CD14-positive monocyte (primary cell): ENCODE measurements around the gene FASN. TPM values are rescaled to one million over a fixed set of nuclear protein-coding genes. Genes with fewer than 3 reads are reported as not detected.

Source experiments
- DNase-seq, 3 donors: peaks; one replicate each; pipeline ENCODE4 v3.0.0-alpha.2; 2011 to 2022
- H2AFZ ChIP-seq: 2 replicates; pipeline ENCODE4 v1.6.0; 2012; ENCODE audit warnings: mild to moderate bottlenecking, low read depth, low read length, inconsistent platforms; ENCODE audit not compliant: insufficient read depth, poor library complexity, severe bottlenecking
- H3K27ac ChIP-seq, 2 donors: 1 replicate in 1 of 2; 2 replicates in 1 of 2; pipeline ENCODE4 v1.5.1; 2012 to 2013; ENCODE audit warnings: low read length in 2 of 2, control low read depth in 1 of 2, inconsistent platforms in 1 of 2, low read depth in 1 of 2, mild to moderate bottlenecking in 1 of 2
- H3K27me3 ChIP-seq, 2 donors: one replicate each; pipeline versions ENCODE4 v1.6.0 to v1.6.1; 2011 to 2013; ENCODE audit warnings: low read length in 2 of 2; ENCODE audit not compliant: control insufficient read depth in 2 of 2, insufficient read depth in 2 of 2
- H3K36me3 ChIP-seq, 2 donors: replicated peaks in 1 of 2; 1 replicate in 1 of 2; 2 replicates in 1 of 2; pipeline versions ENCODE4 v1.5.1 to v1.6.1; 2012 to 2013; ENCODE audit warnings: low read length in 2 of 2, control low read depth in 1 of 2, inconsistent platforms in 1 of 2, mild to moderate bottlenecking in 1 of 2; ENCODE audit not compliant: insufficient read depth in 2 of 2, control insufficient read depth in 1 of 2
- H3K4me1 ChIP-seq, 2 donors: 1 replicate in 1 of 2; 2 replicates in 1 of 2; pipeline versions ENCODE4 v1.5.1 to v1.6.1; 2012 to 2013; ENCODE audit warnings: low read length in 2 of 2, control low read depth in 1 of 2, inconsistent platforms in 1 of 2, mild to moderate bottlenecking in 1 of 2, moderate library complexity in 1 of 2; ENCODE audit not compliant: insufficient read depth in 2 of 2, control insufficient read depth in 1 of 2
- H3K4me2 ChIP-seq: replicated peaks from 2 replicates; pipeline ENCODE3; 2012; ENCODE audit warnings: low read length, moderate library complexity, mild to moderate bottlenecking; ENCODE audit not compliant: poor library complexity, severe bottlenecking; ENCODE audit errors: extremely low read depth
- H3K4me3 ChIP-seq, 3 experiments: fragments of 200-600 bp in 1 of 3; sonication (generic) in 1 of 3; replicated peaks in 1 of 3; 1 replicate in 2 of 3; 2 replicates in 1 of 3; pipeline ENCODE4 v1.5.1; 2011 to 2013; ENCODE audit warnings: low read length in 3 of 3, mild to moderate bottlenecking in 3 of 3, control low read depth in 2 of 3, low read depth in 2 of 3, inconsistent platforms in 1 of 3, moderate library complexity in 1 of 3
- H3K79me2 ChIP-seq: 2 replicates; pipeline ENCODE4 v1.6.0; 2012; ENCODE audit warnings: mild to moderate bottlenecking, control low read depth, inconsistent platforms, low read length, moderate library complexity; ENCODE audit not compliant: insufficient read depth
- H3K9ac ChIP-seq: 2 replicates; pipeline ENCODE4 v1.6.0; 2017; ENCODE audit warnings: low read length, mild to moderate bottlenecking; ENCODE audit not compliant: insufficient read depth, poor library complexity, severe bottlenecking
- H3K9me3 ChIP-seq, 2 donors: replicated peaks in 1 of 2; 1 replicate in 1 of 2; 2 replicates in 1 of 2; pipeline versions ENCODE4 v1.5.1 to v1.6.1; 2012 to 2013; ENCODE audit warnings: low read length in 2 of 2, control low read depth in 1 of 2; ENCODE audit not compliant: control insufficient read depth in 1 of 2, insufficient read depth in 1 of 2
- H4K20me1 ChIP-seq: 2 replicates; pipeline ENCODE4 v1.6.0; 2012; ENCODE audit warnings: mild to moderate bottlenecking, low read length, control low read depth, moderate library complexity; ENCODE audit not compliant: insufficient read depth
- H3K27ac Mint-ChIP-seq, 7 donors: one replicate each; pipeline ENCODE4 v1.8.0; 2020; ENCODE audit warnings: mild to moderate bottlenecking in 7 of 7, mixed read lengths in 7 of 7, moderate library complexity in 6 of 7, inconsistent platforms in 2 of 7
- H3K27me3 Mint-ChIP-seq, 3 donors: one replicate each; pipeline ENCODE4 v1.8.0; 2021 to 2022; ENCODE audit warnings: low read depth in 3 of 3, mild to moderate bottlenecking in 3 of 3, mixed read lengths in 3 of 3, moderate library complexity in 3 of 3, inconsistent platforms in 1 of 3
- H3K36me3 Mint-ChIP-seq, 2 donors: one replicate each; pipeline ENCODE4 v1.8.0; 2020; ENCODE audit warnings: mixed read lengths in 2 of 2, inconsistent platforms in 1 of 2, mild to moderate bottlenecking in 1 of 2
- H3K4me1 Mint-ChIP-seq: one replicate; pipeline ENCODE4 v1.8.0; 2020; ENCODE audit warnings: mild to moderate bottlenecking, mixed read lengths
- H3K4me3 Mint-ChIP-seq, 2 donors: one replicate each; pipeline ENCODE4 v1.8.0; 2020; ENCODE audit warnings: mild to moderate bottlenecking in 2 of 2, mixed read lengths in 2 of 2, moderate library complexity in 1 of 2
- H3K9me3 Mint-ChIP-seq, 7 donors: one replicate each; pipeline ENCODE4 v1.8.0; 2020 to 2022; ENCODE audit warnings: mixed read lengths in 7 of 7, mild to moderate bottlenecking in 6 of 7, moderate library complexity in 6 of 7, inconsistent platforms in 2 of 7
- CTCF ChIP-seq: fragments of 200-600 bp; IDR thresholded peaks from one replicate; pipeline ENCODE4 v1.8.0; 2022; ENCODE audit warnings: antibody characterized with exemption, mild to moderate bottlenecking
- WGBS: methylation state at CpG from one replicate; pipeline ENCODE4 v1.1.5; 2013; ENCODE audit warnings: missing lambda C conversion rate; ENCODE audit not compliant: insufficient coverage; 5-methylcytosine and 5-hydroxymethylcytosine counted together
- intact Hi-C, 2 donors: fragments of 100-400 bp; cut with micrococcal nuclease; formaldehyde crosslinking; loops; one replicate each; pipeline versions ENCODE4 v1.15.0 to v1.15.1; 2023
- polyA plus RNA-seq, 3 donors: library from polyadenylated mRNA; depleted of rRNA in 1 of 3; unstranded in 2 of 3; stranded (reverse) in 1 of 3; fragments of 300-500 nt in 2 of 3; fragments of >200 nt in 1 of 3; fragmentation: Illumina TruSeq in 2 of 3; gene quantifications; 1 replicate in 2 of 3; 2 replicates in 1 of 3; pipeline ENCODE4 v1.2.3, GENCODE V29; 2012 to 2021

The FASN gene
- polyA plus RNA-seq, 3 donors = 0.08 to 8.4 (median 0.13) TPM

GRCh38 chr17:82105417-82105881, 7.4 kb upstream of the FASN start:
- H3K4me3 ChIP-seq = peak overlapping the region in 2 of 3 experiments; percentile 42 to 80
- intact Hi-C loops = no loop called here

GRCh38 chr17:82104797-82105416, 6.9 kb upstream of the FASN start:
- Mint-ChIP-seq H3K27ac (peak overlapping the region in 2 of 7 donors; percentile 25 to 42), H3K4me1 (peaks cover 33% of the 10 kb centered on the region), H3K27me3 (peaks cover 0 to under 1% (median 0%) of the 10 kb centered on the region in 3 donors), H3K36me3 (no peaks in the 10 kb centered on the region), H3K4me3 (no peak overlapping the region), H3K9me3 (no peaks in the 10 kb centered on the region)
- intact Hi-C loops = no loop called here
- H3K4me3 ChIP-seq = no peak overlapping the region
- H3K9ac ChIP-seq = peak overlapping the region; percentile 76
- no peaks in the 10 kb centered on the region for H3K27me3 ChIP-seq
- H3K79me2 ChIP-seq = no peaks in the 10 kb centered on the region
- H3K27ac ChIP-seq = peak overlapping the region in 1 of 2 donors; percentile 87
- H3K4me2 ChIP-seq = peak overlapping the region; percentile 78
- H3K9me3 ChIP-seq = no peaks in the 10 kb centered on the region
- no peak for DNase-seq
- no peak for TF ChIP-seq CTCF
- 95% methylated on average over 11 of the region's 11 CpGs for WGBS
- no peaks in the 10 kb centered on the region for H3K36me3 ChIP-seq
- H2AFZ ChIP-seq = no peak overlapping the region
- peaks cover 27% of the 10 kb centered on the region in 2 donors for H3K4me1 ChIP-seq
- H4K20me1 ChIP-seq = no peaks in the 10 kb centered on the region

More at GRCh38 chr17:82105417-82105881, 7.4 kb upstream of the FASN start:
- peak overlapping the region; percentile 76 for H3K9ac ChIP-seq
- H3K9me3 ChIP-seq = no peaks in the 10 kb centered on the region
- TF ChIP-seq CTCF = no peak
- Mint-ChIP-seq H3K9me3 (no peaks in the 10 kb centered on the region), H3K36me3 (no peaks in the 10 kb centered on the region), H3K4me3 (peak overlapping the region in 1 of 2 donors; percentile 92), H3K4me1 (peaks cover 31% of the 10 kb centered on the region), H3K27me3 (no peaks in the 10 kb centered on the region), H3K27ac (peak overlapping the region in 5 of 7 donors; percentile 25 to 92 (median 42))
- 81% methylated on average over 8 of the region's 13 CpGs for WGBS
- DNase-seq = no peak
- H3K4me2 ChIP-seq = peak overlapping the region; percentile 78
- no peaks in the 10 kb centered on the region for H3K79me2 ChIP-seq
- no peaks in the 10 kb centered on the region for H3K27me3 ChIP-seq
- peak overlapping the region; percentile 95 for H2AFZ ChIP-seq
- H3K36me3 ChIP-seq = no peaks in the 10 kb centered on the region
- peaks cover 24% of the 10 kb centered on the region in 2 donors for H3K4me1 ChIP-seq
- no peaks in the 10 kb centered on the region for H4K20me1 ChIP-seq
- peak overlapping the region; percentile 86 to 87 for H3K27ac ChIP-seq
